ENCODE measurements around the gene IMP4. TPM values are rescaled to one million over a fixed set of nuclear protein-coding genes. Genes with fewer than 3 reads are reported as not detected.
A peak's percentile ranks its signal among the peaks of the same experiment; 100 is the strongest.

IMP4 gene
- total RNA-seq, 6 donors from 2014 or later = 45.6 to 118 (median 63.0) TPM

- peak overlapping the region; percentile 49 to 99 (median 97) for H3K4me3 ChIP-seq
- TF ChIP-seq EP300 (IDR thresholded peaks at IDR 0.05) (no peak), POLR2AphosphoS5 (IDR thresholded peaks at IDR 0.05) (no peak), CTCF (IDR thresholded peaks at IDR 0.05) (no peak), POLR2A (IDR thresholded peaks at IDR 0.05) (no peak)
- 59 to 84% methylated on average over 10 to 21 of the region's 24 CpGs for WGBS, 2 donors
- DNase-seq = peak in 1 of 2 donors; percentile 63
- H3K9me3 ChIP-seq = no peaks in the 10 kb centered on the region
- peak in 1 of 2 donors; percentile 1 for ATAC-seq (ENCODE audit: low FRiP score in 2 of 2)
- no peaks in the 10 kb centered on the region for H3K27me3 ChIP-seq
- peaks cover 0 to 14% (median 0%) of the 10 kb centered on the region in 4 donors for H3K36me3 ChIP-seq
- H3K4me1 ChIP-seq = peaks cover 26 to 48% (median 34%) of the 10 kb centered on the region in 4 donors
- peak overlapping the region; percentile 89 to 94 (median 92) for H3K27ac ChIP-seq
Observed at GRCh38 chr2:130372833-130373807, 30.4 kb downstream of the IMP4 start.

- peak overlapping the region in 3 of 4 donors; percentile 15 to 92 (median 91) for H3K27ac ChIP-seq
- ATAC-seq (ENCODE audit: low FRiP score in 2 of 2) = no peak
- H3K4me1 ChIP-seq = peaks cover 26 to 48% (median 34%) of the 10 kb centered on the region in 4 donors
- TF ChIP-seq POLR2AphosphoS5 (IDR thresholded peaks at IDR 0.05) (no peak), CTCF (IDR thresholded peaks at IDR 0.05) (no peak), POLR2A (IDR thresholded peaks at IDR 0.05) (no peak), EP300 (IDR thresholded peaks at IDR 0.05) (no peak)
- no peak for DNase-seq
- H3K36me3 ChIP-seq = peaks cover 0 to 14% (median 0%) of the 10 kb centered on the region in 4 donors
- 88 to 97% methylated on average over 2 to 3 of the region's 3 CpGs for WGBS, 2 donors
- H3K9me3 ChIP-seq = no peaks in the 10 kb centered on the region
- peak overlapping the region in 1 of 4 donors; percentile 96 for H3K4me3 ChIP-seq
- H3K27me3 ChIP-seq = no peaks in the 10 kb centered on the region
Observed at GRCh38 chr2:130373808-130374365, 31.2 kb downstream of the IMP4 start.

- Histone ChIP-seq H3K27me3 (no peaks in the 10 kb centered on the region), H3K36me3 (peaks cover 0 to 14% (median 0%) of the 10 kb centered on the region in 4 donors), H3K27ac (peak overlapping the region in 1 of 4 donors; percentile 21), H3K9me3 (no peaks in the 10 kb centered on the region), H3K4me3 (no peak overlapping the region), H3K4me1 (peaks cover 26 to 48% (median 34%) of the 10 kb centered on the region in 4 donors)
- ATAC-seq (ENCODE audit: low FRiP score in 2 of 2) (no peak), DNase-seq (no peak)
- 82 to 89% methylated on average over 9 of the region's 9 CpGs for WGBS, 2 donors
- no peak for TF ChIP-seq POLR2AphosphoS5 (IDR thresholded peaks at IDR 0.05)
- TF ChIP-seq CTCF (IDR thresholded peaks at IDR 0.05) = no peak
- TF ChIP-seq POLR2A (IDR thresholded peaks at IDR 0.05) = no peak
- TF ChIP-seq EP300 (IDR thresholded peaks at IDR 0.05) = no peak
Observed at GRCh38 chr2:130374587-130375290, 32.0 kb downstream of the IMP4 start.

GRCh38 chr2:130375291-130376266 is 32.9 kb downstream of the IMP4 start:
- Histone ChIP-seq H3K27me3 (no peaks in the 10 kb centered on the region), H3K4me3 (no peak overlapping the region), H3K4me1 (peaks cover 26 to 54% (median 33%) of the 10 kb centered on the region in 4 donors), H3K27ac (peak overlapping the region in 1 of 4 donors; percentile 21), H3K36me3 (peaks cover 0 to 14% (median 0%) of the 10 kb centered on the region in 4 donors), H3K9me3 (no peaks in the 10 kb centered on the region)
- TF ChIP-seq POLR2AphosphoS5 (IDR thresholded peaks at IDR 0.05) (no peak), CTCF (IDR thresholded peaks at IDR 0.05) (no peak), EP300 (IDR thresholded peaks at IDR 0.05) (no peak), POLR2A (IDR thresholded peaks at IDR 0.05) (no peak)
- DNase-seq (no peak), ATAC-seq (ENCODE audit: low FRiP score in 2 of 2) (no peak)
- 82 to 89% methylated on average over 19 of the region's 19 CpGs for WGBS, 2 donors
